Stomach (tissue), 4 donors: Measurements from ENCODE around the gene AMER1.
"Not testable (repeated sequence)": the region's sequence is repeated elsewhere in the genome, so short reads cannot be mapped to it uniquely, and the experiment has no call there.

ENCODE experiments used
- POLR2A ChIP-seq, 4 donors: fragments of 450-650 bp; IDR thresholded peaks; one replicate each; pipeline ENCODE4 v1.6.1; 2016; ENCODE audit warnings: antibody characterized with exemption in 4 of 4, control low read depth in 2 of 4, mild to moderate bottlenecking in 1 of 4, moderate library complexity in 1 of 4
- POLR2AphosphoS5 ChIP-seq, 3 donors: sonication (generic); formaldehyde crosslinking; IDR thresholded peaks; one replicate each; pipeline ENCODE4 v1.6.1; 2016; ENCODE audit warnings: antibody characterized with exemption in 3 of 3
- TF ChIP-seq, protein P1 (sequence below), 7 experiments: fragments of 450-650 bp in 4 of 7; fragments of 200-600 bp in 3 of 7; sonication (generic) in 3 of 7; IDR thresholded peaks; one replicate each; pipeline ENCODE4 v1.5.1; 2016 to 2019; ENCODE audit warnings: antibody characterized with exemption in 7 of 7, control low read depth in 2 of 7, mild to moderate bottlenecking in 1 of 7

DNA sequence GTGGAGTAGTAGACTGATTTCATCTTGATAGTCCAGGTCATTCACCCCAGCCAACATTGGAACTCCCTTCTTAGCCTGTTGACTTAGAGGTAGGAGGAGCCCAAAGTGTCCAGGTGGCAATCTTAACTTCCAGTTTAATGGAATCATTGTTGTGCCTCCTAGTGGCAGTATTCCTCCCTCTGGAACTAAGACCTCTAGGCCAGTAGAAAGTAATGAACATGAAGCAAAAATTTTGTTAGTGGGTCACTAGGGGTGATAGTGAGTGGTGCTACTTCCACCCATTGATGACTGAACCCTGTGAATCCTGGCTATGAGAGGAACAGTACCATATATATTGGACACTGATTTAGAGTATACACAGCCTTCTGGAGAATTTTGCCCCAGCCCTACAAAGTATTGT is 8.5 kb upstream of the AMER1 start:
- TF ChIP-seq, protein P1, sequence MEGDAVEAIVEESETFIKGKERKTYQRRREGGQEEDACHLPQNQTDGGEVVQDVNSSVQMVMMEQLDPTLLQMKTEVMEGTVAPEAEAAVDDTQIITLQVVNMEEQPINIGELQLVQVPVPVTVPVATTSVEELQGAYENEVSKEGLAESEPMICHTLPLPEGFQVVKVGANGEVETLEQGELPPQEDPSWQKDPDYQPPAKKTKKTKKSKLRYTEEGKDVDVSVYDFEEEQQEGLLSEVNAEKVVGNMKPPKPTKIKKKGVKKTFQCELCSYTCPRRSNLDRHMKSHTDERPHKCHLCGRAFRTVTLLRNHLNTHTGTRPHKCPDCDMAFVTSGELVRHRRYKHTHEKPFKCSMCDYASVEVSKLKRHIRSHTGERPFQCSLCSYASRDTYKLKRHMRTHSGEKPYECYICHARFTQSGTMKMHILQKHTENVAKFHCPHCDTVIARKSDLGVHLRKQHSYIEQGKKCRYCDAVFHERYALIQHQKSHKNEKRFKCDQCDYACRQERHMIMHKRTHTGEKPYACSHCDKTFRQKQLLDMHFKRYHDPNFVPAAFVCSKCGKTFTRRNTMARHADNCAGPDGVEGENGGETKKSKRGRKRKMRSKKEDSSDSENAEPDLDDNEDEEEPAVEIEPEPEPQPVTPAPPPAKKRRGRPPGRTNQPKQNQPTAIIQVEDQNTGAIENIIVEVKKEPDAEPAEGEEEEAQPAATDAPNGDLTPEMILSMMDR (IDR thresholded peaks at IDR 0.05): not testable (repeated sequence)
- TF ChIP-seq POLR2AphosphoS5, POLR2A (IDR thresholded peaks at IDR 0.05): not testable (repeated sequence)
